Measurements from ENCODE around the gene SCAPER.

DNA sequence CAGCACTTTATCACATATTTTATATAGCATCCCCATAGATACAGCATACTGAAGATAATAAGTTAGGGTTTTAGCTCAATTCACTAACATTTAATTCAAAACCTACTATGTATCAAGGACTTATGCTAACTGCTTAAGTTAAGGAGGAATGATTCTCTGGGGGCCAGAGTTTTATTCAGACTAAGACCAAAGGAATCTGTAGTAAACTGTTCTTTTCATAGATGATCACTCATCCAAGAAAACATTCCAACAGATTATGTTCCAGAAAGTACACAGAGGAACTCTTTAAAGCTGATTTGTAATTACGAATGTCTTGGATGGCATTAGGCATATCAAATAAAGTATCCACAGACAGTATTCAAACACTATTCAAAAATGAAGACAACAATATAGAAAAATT is 226.4 kb downstream of the SCAPER start:
- TF ChIP-seq CTCF (IDR thresholded peaks at IDR 0.05): no peak
- no peak for TF ChIP-seq POLR2A (IDR thresholded peaks at IDR 0.05)
- TF ChIP-seq POLR2AphosphoS5 (IDR thresholded peaks at IDR 0.05): no peak
